Skeletal muscle cell (primary cell): Measurements from ENCODE around the gene CNKSR1.
"Not testable (repeated sequence)": the region's sequence is repeated elsewhere in the genome, so short reads cannot be mapped to it uniquely, and the experiment has no call there.

ENCODE experiments used
- DNase-seq: peaks from one replicate; pipeline ENCODE4 v3.0.0-alpha.2; 2010; ENCODE audit warnings: low read depth
- H3K4me3 ChIP-seq: 2 replicates; pipeline ENCODE4 v1.5.1; 2011; ENCODE audit warnings: low read depth, mild to moderate bottlenecking, control low read depth, low read length, moderate library complexity

The CNKSR1 gene

DNA sequence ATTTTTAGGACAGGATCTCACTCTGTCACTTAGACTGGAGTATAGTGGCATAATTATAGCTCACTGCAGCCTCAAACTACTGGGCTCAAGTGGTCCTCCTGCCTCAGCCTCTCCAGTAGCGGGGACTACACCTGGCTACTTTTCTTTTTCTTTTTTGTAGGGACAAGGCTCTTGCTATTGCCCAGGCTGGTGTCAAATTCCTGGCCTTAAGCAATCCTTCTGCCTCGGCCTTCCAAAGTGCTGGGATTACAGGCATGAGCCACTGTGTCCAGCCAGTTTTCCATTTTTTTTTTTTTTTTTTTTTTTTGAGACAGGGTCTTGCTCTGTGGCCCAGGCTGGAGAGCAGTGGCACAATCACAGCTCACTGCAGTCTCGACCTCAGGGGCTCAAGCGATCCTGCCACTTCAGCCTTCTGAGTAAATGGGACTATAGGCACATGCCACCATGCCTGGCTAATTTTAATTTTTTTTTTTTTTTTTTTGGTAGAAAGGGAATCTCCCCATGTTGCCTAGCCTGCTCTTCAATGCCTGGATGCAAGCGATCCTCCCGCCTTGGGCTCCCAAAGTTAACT, 36.1 kb downstream of the CNKSR1 start:
- no peak overlapping the region for H3K4me3 ChIP-seq

DNA sequence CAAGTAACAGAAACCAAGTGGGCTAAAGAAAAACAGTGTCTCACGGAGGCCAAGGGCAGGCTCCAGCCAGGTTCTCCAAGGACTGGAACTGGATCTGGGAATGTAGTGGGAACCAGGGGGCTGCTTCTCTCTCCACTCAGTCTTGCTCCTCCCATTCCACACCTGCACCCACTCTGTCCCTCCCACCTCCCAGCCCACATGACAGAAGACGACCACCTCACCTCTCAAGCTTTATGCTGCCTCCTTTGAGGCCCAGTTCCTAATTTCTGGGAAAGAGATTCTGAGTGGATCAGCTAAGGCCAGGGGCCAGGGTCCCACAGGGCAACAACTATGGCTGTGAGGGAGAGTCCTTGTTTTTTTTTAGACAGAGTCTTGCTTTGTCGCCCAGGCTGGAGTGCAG, 38.0 kb downstream of the CNKSR1 start:
- H3K4me3 ChIP-seq, result no peak overlapping the region
- DNase-seq, result no peak

More for the DNA sequence above, 36.1 kb downstream of the CNKSR1 start:
- no peak for DNase-seq

DNA sequence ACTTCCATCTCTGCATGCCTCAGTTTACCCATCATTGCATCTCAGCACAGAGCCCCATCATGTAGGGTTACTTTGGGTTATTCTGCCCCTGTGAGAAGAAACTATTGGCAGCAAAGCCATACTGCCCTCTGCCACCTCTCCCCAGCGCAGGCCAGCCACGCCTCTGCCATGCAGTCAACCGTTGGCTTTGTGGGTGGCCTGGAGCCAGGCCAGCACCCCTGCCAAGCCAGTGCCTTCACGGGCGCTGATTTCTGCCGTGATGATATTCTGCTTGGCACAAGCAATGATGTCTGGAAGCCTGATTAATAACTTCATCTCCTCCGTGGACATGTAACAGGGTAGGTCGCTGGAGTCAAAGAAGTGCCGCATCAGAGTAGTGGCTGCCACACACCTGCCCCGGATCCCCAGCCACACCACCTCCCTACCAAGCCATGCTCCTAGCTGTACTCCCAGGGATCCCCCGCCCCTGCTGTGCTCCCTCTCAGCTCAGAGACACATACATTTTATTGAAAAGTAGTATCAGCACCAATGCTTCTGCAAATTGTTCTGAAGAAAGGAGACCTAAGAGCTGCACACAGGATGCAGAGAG, 41.7 kb downstream of the CNKSR1 start:
- DNase-seq, result no peak
- H3K4me3 ChIP-seq, result no peak overlapping the region

DNA sequence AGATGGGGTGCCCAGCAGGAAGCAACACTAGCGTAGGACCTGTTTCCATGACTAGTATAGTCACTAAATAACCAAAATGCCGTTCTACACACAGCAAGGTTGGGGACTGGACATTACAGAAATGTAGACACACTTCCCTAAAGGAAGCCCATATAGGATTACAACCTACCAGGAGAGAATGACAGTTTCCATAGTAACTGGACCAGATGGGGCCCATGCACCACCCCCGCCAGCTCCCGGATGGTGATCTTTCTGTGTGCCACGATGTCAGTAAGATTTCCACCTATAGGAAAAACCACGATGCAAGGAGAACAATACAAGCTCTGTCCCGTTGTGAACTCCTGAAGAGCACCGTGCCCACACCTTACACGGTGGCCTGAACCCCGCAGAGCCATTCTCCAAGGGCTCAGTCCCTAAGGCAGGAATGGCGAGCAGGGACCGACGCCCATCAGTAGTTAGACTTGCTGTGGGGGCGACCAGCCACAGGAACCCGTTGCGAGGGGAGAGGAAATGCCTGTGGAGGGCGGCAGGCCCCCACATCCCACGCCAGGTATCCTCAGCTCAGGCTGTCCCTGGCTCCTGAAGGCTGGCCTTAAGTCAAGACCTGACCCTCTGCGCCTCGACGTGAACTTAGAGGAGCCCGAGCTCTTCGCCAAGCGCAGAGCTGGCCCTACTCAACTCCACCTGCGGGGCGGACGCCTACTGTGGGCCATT, 43.1 kb downstream of the CNKSR1 start:
- no peak for DNase-seq
- no peak overlapping the region for H3K4me3 ChIP-seq

DNA sequence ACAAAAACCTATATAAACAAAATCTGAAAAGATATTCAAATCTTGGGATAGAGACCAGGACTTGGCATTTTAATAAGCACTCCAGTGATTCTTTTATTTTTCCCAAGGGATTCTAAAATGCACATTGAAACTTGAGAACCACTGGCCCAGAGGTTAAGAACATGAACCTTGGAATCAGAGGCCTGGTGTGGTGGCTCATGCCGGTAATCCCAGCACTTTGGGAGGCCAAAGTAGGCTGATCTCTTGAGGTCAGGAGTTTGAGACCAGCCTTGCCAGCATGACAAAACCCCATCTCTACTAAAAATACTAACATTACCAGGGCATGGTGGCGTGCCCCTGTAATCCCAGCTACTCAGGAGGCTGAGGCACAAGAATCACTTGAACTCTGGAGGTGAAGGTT, 43.8 kb downstream of the CNKSR1 start:
- DNase-seq, result no peak
- no peak overlapping the region for H3K4me3 ChIP-seq

DNA sequence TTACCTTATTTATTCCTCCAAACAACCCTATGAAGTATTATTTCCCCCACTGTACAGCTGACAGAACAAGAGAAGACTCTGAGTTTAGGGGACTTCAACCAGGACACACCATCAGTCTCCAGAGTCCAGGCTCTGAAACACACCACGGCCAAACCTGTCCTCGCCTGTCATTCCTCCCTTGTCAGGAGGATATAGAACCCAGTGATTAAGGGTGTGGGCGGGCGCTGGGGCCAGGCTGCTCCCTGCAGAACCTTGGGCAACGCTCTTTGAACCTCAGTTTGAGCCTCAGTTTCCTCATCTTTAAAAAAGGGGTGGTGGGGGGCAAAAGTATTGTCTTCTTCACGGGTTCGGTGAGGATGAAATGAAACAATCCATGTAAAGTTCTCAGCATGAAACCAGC, 47.3 kb downstream of the CNKSR1 start:
- H3K4me3 ChIP-seq, result peak overlapping the region; percentile 43
- no peak for DNase-seq

DNA sequence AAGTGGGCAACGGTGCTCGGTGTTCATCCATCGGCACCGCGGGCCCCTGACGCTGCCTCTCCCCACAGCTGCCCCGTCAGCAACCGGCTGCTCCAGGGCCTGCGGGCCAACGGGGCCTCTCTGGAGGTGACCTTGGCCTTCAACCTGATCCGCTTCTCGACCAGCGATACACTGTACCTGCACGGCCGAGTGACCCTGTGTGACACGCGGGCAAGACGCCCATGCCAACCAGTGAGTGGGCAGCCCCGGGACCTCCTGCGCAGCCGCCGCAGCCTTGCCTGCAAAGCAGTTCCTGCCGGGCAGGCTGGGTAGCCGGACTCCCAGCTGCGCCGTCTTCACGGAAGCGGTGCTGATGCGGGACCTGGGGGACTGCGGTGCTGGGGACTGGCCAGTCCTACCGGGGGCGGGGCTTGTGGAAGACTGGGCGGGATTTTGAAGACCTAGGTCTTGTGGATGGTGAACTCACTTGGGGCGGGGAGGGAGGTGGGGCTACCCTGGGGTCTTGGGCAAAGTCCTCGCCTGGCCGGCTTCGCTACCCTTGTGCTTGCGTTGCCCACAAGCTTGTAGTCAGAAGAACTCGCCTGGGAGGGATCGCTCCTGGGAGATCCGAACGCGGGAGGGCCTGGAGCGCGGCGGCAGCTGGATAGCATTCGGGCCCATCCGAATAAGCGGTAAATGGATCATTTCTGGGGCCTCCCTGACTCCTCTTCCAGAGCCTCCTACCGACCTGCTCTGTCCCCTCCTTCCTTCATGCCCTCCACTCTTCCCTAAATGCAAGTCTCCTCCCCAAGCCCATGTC, 47.9 kb downstream of the CNKSR1 start:
- no peak for DNase-seq

DNA sequence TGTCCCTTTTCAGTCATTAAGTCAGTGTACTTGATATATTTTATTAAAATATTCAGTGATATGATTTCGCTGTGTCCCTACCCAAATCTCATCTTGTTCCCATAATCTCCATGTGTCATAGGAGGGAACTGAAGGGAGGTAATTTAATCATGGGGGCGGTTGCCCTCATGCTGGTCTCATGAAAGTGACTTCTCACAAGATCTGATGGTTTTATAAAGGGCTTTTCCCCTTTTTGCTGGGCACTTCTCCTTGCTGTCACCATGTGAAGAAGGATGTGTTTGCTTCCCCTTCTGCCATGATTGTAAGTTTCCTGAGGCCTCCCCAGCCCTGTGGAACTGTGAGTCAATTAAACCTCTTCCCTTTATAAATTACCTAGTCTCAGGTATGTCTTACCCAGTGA, 53.4 kb downstream of the CNKSR1 start:
- not testable (repeated sequence) for H3K4me3 ChIP-seq, DNase-seq

More for the DNA sequence above, 47.9 kb downstream of the CNKSR1 start:
- peak overlapping the region; percentile 43 for H3K4me3 ChIP-seq

DNA sequence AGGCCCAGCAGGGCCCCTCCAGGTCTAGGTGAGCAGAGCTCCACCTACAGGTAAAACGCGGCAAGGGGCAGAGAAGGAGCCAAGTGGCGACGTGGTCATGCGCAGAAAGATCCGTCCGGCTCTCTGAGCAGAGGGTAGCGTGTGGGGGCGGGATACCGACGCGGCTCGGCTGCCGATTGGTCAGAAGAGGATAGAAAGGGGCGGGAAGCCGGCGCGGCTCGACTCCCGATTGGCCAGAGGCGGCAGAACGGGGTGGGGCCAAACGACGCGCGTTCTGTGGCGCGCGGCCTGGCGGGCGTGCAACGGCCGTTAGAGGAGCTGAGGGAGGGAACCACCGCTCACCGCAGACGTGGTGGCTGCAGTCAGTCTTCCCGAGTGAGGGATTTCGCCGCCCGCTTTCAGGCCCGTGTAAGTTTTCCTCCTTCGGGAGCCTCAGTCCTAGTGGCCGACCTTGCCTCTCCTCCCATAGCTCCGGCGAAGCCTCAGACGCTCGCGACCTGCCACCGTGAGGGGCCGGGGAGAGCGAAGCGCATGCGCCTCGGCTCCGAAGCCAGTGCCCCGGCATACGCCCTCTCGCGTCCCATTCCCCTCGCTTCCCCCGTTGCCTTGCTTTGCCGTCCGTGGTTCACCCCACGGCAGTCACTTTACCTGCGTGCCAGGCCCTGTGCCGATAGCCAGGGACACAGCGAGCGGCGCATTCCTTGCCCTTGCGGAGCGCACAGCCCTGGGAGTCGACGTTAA, 56.8 kb downstream of the CNKSR1 start, which contains the start of gene CEP85:
CEP85 (plus strand) TSS at position 298 of the 741 bp plus-strand sequence. CDS start 5,584 bp downstream, outside the sequence.
- H3K4me3 ChIP-seq, result peak within 1 kb of the TSS; percentile 90
- peak; percentile 85 for DNase-seq

DNA sequence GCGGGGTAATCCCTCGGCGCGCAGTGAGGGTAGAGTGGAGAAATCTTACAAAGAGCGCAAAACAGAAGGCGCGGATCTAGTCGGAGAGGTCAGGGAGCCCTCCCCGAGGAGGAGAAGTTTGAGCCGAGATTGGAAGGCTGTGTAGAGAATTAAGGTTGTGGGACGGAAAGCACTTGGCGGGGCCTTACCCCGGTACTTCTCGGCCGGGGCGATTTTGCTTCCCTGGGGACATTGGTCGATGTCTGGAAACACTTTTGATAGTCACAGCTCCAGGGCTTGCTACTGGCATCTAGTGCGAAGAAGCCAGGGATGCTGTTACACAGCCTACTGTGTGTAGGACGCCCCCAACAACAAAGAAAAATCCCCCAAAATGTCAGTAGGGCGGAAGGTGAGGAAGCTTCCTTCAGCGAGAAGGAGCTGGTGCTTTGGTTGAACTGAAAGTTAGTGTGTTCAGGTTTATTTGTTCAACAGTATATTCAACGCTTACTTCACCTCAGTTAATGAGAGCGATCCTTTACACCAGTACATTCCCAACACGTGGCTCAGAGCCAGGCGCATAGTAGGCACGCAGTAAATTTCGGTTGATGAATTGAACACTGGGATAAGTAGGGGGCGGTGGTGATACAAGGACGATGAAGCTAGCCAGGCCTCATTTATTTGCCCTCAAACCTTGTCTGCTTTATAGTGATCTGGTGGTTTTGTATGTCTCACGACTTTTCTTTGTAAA, 57.5 kb downstream of the CNKSR1 start:
- DNase-seq, result no peak
- peak overlapping the region; percentile 90 for H3K4me3 ChIP-seq

DNA sequence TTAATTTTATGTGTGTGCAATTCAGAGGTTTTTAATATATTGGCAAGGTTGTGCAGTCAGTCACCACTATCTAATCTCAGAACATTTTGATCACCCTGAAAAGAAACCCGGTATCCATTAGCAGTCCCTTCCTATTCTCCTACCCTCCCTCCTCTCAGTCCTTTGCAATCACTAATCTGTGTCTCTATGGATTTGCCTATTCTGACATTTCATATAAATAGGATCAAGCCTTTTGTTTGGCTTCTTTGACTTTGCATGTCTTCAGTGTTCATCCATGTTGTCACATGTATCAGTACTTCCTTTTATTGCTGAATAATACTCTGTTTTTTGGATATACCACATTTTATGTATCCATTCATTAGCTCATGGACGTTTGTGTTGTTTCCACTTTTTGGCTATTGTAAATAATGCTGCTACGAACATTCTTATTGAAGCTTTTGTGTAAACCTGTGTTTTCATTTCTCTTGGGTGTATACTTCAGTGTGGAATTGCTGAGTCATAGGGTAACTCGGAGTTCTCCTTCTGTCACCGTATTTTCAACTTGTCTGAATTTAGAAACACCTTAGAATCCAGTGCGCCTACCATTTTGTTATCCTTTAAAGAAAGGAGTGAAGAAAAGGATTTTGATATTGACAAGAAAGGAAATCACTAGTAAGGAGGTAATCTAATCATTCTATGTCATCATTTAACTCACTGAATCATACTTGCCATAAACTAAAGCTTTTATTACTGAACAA, 60.1 kb downstream of the CNKSR1 start:
- no peak for DNase-seq
- no peak overlapping the region for H3K4me3 ChIP-seq
